HG02943 (cell line): ENCODE data around the gene CLEC2B.

Source experiments
- ATAC-seq: cut with Tn5 transposase; IDR thresholded peaks from one replicate; pipeline ENCODE4 v1.9.1; 2021; ENCODE audit warnings: mild to moderate bottlenecking, low read depth, moderate library complexity; ENCODE audit not compliant: unreplicated experiment

Gene CLEC2B

DNA sequence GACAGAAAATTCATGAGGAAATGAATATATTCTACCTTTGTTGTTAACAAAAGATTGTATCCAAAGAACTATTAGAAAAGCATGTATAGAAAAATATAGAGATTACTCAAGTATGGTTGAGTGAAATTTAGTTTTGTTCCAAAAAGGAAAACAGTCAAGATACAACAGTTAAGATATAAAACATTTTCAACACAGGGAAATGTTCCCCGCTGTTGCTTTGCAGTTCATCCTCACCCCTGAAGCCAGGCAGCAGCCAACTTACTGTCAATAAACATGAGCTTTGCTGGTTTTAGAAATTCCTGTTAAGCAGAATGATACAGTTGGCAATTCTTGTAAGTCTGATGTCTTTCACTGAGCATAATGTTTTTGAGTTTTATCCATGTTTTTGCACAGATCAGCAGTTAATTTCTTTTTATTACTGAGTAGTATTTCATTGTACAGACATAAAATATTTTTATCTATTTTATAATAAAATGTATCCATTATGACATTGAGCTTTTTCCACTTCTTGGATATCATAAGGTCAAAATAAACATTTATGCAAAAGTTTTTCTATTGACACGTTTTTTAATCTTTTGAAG, 1.2 kb upstream of the CLEC2B start:
- no peak for ATAC-seq

DNA sequence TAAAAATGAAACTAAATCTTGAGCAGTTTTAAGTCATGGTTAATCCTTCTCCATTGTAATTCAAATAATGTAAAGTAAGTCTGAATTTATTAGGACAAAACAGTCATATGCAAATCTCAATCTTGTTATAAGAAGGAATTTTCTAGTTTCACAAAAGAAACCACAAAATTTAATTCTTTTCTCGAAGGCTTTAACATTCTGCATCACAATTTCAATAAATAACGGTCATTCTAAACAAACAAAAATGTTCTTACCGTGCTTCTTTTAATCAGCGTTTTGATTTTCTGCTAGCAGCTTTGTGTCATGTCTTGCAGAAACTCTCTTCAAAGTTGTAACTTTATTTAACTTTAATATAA, 225 bp downstream of the CLEC2B start:
- ATAC-seq: no peak

DNA sequence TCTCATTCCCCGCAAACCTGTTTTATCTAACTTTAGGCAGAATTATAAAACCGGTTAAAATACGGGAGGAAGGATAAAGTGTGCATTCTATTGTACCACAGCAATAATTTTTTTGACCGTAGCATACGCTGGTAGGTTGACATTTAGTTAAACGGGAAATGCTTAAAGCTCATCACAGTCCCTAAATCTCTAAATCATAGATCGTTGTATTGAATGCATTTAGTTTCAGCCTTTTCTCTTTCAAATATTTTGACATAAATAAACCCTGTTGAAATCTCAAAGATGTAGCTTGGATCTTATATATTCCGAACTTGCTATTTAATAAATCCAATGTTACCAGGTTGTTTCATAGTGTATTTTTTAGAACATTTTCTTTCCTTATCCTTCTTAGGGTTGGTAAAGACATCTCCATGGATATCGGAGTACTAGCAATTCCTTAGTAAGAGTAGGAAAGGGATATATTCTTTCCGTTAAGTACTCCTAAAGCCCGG, 798 bp downstream of the CLEC2B start:
- ATAC-seq: no peak

DNA sequence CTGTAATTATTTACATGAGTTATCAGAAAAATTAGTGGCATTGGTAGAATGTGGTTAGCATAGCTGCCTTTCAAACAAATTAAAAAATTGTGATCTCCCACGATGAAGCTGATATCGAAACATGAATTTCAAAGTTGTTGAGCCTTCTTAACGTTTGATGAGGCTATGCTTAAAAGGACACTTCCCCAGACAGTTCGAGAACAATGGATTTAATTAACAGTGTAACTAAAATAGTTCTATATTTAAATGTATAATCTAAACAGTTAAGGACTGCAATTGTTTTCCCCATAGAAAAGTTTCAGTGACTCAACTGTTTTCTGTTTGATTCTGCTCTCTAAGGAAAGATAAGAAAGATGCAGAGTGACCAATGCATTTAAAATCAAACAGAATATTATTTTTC, 1.6 kb downstream of the CLEC2B start:
- no peak for ATAC-seq

DNA sequence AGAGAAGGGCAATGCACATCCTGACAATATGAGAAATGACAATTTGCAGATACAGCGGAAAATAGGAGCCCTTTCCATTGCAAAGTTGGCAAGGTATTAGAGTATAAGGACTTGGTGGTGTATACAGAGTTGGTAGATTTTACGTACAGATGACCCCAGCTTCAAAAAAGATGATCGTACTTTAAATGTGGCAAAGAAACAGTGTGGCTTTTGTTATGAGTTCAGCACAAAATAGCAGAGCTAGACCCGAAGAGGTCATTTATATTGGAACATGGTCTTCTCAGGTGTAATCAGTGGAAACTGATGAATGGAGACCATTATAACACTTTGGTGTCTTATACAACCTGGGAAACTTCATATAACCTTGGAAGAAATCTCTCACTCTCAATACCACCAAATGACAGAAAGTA, 2.3 kb downstream of the CLEC2B start:
- no peak for ATAC-seq

- ATAC-seq: no peak
Observed at GRCh38 chr12:9864913-9865675, 4.1 kb downstream of the CLEC2B start.

- ATAC-seq: no peak
Observed at GRCh38 chr12:9858135-9858534, 11.0 kb downstream of the CLEC2B start.

- ATAC-seq: no peak
Observed at GRCh38 chr12:9856894-9857293, 12.3 kb downstream of the CLEC2B start.

DNA sequence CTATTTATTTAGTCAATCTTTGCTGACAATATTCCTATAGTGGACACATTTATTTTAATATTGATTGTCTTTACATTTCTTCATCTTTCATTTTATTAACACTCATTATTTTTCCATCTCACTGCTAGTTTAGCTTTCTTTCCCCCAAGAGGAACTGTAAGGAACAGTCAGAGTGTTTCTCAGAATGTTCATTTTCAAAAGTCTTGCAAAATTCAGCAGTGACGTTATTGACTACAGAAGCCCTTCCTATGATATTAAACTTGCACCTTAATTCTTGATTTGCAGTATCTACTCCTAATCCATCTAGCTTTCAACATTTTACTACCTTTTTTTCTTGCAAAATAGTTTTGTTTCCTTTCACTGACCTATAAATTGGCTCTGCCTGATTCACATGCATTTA, 13.0 kb downstream of the CLEC2B start:
- no peak for ATAC-seq

DNA sequence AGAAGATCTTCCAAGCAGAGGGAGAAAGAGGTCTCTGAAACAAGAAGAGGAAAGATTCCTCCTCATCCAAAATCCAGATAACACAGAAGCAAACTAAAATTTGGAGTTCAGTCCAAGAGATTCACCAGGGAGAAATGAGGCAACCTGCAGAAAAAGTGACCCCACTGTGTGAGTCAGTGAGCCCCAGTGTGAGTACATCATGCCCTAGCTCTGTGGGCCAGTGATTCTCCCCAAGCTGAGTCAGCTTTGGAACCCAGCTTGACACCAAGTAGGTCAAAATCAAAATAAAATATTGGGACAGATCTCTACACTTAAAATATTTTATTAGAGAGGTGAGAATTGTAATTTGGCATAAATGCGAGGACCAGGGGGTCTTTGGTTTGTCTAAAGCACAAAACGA, 17.2 kb downstream of the CLEC2B start:
- ATAC-seq: no peak

GRCh38 chr12:9851050-9851449, 18.1 kb downstream of the CLEC2B start:
- ATAC-seq: no peak

DNA sequence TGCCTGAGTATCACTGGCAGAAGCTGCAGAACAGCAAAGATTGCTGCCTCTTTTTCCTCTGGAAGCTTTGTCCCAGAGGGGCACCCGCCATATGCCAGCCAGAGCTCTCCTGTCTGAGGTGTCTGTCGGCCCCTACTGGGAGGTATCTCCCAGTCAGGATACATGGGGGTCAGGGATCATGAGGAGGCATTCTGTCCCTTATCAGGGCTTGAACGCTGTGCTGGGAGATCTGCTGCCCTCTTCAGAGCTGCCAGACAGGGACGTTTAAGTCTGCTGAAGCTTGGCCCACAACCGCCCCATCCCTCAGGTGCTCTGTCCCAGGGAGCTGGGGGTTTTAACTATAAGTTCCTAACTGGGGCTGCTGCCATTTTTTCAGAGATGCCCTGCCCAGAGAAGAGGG, 20.3 kb downstream of the CLEC2B start:
- no peak for ATAC-seq

GRCh38 chr12:9843407-9843806, 25.7 kb downstream of the CLEC2B start:
- ATAC-seq: no peak

GRCh38 chr12:9831720-9832119, 37.4 kb downstream of the CLEC2B start:
- ATAC-seq: no peak

- ATAC-seq: no peak
Observed at GRCh38 chr12:9829982-9830381, 39.2 kb downstream of the CLEC2B start.

DNA sequence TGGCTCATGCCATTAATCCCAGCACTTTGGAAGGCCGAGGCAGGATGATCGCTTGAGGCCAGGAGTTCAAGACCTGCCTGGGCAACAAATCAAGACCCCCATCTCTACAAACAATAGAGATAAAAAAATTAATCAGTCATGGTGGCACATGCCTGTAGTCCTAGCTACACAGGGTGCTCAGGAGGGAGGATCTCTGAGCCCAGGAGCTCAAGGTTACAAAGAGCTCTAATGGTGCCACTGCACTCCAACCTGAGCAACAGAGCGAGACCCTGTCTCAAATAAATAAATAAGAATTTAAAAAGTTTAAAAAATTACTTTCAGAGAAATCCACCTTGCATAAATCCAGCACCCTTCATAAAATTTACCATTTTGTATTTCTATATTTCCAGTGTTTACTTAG, 39.7 kb downstream of the CLEC2B start:
- ATAC-seq: no peak

DNA sequence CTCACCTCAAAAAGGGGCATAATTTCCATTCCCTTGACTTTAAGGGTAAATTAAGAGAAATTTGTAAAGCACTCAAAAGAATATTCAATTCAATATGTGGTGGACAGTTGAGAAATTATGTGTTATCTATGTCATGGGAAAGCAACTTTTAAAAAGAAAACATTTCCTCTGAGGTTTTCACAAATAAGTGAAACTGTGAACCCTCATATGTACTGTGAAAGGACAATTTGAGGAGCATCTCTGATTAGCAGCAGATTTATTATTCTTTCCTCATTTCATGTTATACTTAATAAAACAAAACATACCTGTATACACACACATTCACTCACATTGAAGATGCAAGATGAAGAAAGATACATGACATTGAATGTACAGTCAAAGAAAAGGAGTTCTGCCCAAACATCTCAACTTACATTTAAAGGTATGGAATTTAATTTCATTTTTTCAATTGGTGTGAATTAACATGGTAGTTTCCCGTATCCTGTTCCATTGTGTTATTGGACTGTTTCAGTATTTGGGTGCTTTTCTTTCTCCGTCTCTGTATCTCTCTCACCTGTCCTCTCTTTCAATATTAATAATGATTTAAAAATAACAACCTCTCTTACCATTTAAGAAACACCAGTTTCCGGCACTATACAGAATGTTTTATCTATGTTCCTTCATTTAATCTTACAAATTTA, 41.8 kb downstream of the CLEC2B start, which contains the start of gene KLRF1:
Gene KLRF1 (plus strand): TSS at position 273 of the 680 bp plus-strand sequence. CDS start 64 bp downstream, at position 337.
- ATAC-seq: no peak

DNA sequence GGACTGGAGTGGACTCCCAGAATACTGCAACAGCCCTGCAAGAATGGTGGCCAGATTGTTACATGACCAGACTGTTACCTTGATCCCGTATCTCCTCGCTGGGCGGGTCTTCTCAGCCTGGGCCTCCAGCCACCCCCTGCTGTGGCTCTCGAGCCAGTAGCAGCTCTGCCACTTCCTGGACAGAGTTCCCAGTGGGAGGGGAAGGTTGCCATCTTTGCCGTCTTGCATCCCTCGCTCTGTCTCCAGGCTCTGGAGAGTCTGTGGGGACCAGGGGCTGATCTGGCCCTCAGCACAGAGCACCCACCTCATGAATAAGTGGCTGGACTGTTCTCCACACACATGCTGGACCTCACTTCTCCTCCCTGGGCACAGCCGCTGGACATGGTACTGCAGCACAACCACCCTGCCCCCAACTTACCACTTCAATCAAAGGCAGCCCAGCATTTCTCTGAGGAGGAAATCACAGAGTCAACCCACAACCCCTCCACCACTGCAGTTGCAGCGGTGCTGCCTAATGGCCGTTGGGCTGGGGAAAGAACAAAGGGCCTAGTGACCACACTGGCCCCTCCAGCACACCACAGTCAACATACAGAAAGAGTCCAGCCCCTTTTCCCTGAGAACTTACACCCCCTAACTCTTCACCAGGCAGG, 48.7 kb downstream of the CLEC2B start:
- ATAC-seq: no peak

GRCh38 chr12:9813821-9814798, 55.0 kb downstream of the CLEC2B start:
- ATAC-seq: peak; percentile 83

GRCh38 chr12:9811621-9812020, 57.5 kb downstream of the CLEC2B start:
- no peak for ATAC-seq
